ENCODE results near the gene RBP3. TPM values are rescaled to one million over a fixed set of nuclear protein-coding genes. Genes with fewer than 3 reads are reported as not detected.

The RBP3 gene
- total RNA-seq, 4 donors from 2014 or later: not detected

- H3K27me3 ChIP-seq: no peaks in the 10 kb centered on the region
- H3K27ac ChIP-seq: no peak overlapping the region
- H3K4me1 ChIP-seq: no peaks in the 10 kb centered on the region
- H3K9me3 ChIP-seq: no peaks in the 10 kb centered on the region
- DNase-seq: no peak
- no peaks in the 10 kb centered on the region for H3K36me3 ChIP-seq
- no peak overlapping the region for H3K4me3 ChIP-seq
- intact Hi-C loops (cut with DNase I; ENCODE audit: low total_unique reads): no loop called here
- TF ChIP-seq, protein P1, sequence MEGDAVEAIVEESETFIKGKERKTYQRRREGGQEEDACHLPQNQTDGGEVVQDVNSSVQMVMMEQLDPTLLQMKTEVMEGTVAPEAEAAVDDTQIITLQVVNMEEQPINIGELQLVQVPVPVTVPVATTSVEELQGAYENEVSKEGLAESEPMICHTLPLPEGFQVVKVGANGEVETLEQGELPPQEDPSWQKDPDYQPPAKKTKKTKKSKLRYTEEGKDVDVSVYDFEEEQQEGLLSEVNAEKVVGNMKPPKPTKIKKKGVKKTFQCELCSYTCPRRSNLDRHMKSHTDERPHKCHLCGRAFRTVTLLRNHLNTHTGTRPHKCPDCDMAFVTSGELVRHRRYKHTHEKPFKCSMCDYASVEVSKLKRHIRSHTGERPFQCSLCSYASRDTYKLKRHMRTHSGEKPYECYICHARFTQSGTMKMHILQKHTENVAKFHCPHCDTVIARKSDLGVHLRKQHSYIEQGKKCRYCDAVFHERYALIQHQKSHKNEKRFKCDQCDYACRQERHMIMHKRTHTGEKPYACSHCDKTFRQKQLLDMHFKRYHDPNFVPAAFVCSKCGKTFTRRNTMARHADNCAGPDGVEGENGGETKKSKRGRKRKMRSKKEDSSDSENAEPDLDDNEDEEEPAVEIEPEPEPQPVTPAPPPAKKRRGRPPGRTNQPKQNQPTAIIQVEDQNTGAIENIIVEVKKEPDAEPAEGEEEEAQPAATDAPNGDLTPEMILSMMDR (IDR thresholded peaks at IDR 0.05): no peak
- TF ChIP-seq POLR2A (IDR thresholded peaks at IDR 0.05): no peak
These were observed 21.2 kb upstream of the RBP3 start for GRCh38 chr10:47326927-47327330.

DNA sequence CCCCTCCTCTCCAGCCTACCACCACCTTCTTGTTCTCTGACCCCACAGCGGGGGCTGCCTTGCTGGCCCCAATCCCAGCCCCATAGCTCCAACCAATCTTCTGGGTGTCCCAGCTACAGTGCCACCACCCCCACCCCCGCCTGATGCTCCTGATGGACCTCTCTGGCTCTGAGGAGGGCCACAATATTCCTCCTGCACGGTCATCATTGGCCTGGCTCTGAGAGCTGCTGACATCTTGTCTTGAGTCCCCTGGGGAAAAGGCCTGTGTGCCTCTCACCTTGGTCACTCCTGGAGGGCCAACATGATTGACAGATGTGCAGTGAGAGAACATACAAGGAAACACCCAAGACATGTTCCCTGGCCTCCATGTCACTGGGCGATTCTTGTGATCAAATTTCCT, 18.3 kb upstream of the RBP3 start:
- Histone ChIP-seq H3K27ac (no peak overlapping the region), H3K4me1 (no peaks in the 10 kb centered on the region), H3K9me3 (no peaks in the 10 kb centered on the region), H3K27me3 (no peaks in the 10 kb centered on the region), H3K36me3 (no peaks in the 10 kb centered on the region), H3K4me3 (no peak overlapping the region)
- DNase-seq: no peak
- intact Hi-C loops (cut with DNase I; ENCODE audit: low total_unique reads): no loop called here
- no peak for TF ChIP-seq POLR2A (IDR thresholded peaks at IDR 0.05)
- TF ChIP-seq, protein P1 (IDR thresholded peaks at IDR 0.05): no peak

DNA sequence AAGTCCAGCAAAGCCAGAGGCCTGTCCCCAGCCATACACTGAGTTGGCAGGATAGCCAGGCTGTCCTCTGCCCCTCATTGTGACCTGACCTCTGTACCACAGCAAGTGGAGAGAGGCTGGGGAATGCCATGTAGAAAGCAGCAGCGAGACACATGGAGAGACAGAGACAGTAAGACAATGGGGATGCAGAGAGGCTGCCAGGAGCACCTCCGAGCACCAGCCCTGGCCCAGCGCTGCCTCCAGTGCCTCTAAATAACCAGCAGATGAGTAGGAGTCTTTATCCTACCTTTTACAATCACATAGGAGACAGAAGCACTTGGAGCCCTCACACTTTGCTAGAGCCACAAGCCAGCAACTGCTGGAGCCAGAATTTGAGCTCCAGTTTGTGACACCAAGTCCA, 17.8 kb upstream of the RBP3 start:
- intact Hi-C loops (cut with DNase I; ENCODE audit: low total_unique reads): no loop called here
- no peak overlapping the region for H3K4me3 ChIP-seq
- H3K9me3 ChIP-seq: no peaks in the 10 kb centered on the region
- no peaks in the 10 kb centered on the region for H3K27me3 ChIP-seq
- TF ChIP-seq POLR2A (IDR thresholded peaks at IDR 0.05): no peak
- TF ChIP-seq, protein P1 (IDR thresholded peaks at IDR 0.05): no peak
- no peaks in the 10 kb centered on the region for H3K4me1 ChIP-seq
- H3K36me3 ChIP-seq: no peaks in the 10 kb centered on the region
- no peak overlapping the region for H3K27ac ChIP-seq
- no peak for DNase-seq

DNA sequence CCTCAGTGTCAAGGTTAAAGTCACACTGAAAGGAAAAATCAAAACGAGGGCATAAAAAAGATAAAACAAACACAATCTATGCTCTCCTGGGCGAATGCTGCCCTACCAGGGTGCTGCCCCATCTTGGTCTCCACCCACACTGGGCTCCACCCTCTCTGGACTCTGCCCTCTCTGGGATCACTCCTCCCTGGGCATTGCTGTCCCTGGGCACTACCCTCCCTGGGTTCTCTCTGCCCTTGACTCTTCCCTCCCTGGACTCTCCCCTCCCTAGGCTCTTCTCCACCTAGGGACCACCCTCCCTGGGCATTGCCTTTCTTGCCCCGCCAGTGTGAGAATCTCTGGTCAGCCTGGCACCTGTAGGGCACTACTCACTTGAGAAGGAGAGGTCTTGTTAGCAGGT, 17.4 kb upstream of the RBP3 start:
- no peak overlapping the region for H3K4me3 ChIP-seq
- intact Hi-C loops (cut with DNase I; ENCODE audit: low total_unique reads): no loop called here
- no peak overlapping the region for H3K27ac ChIP-seq
- H3K27me3 ChIP-seq: no peaks in the 10 kb centered on the region
- H3K36me3 ChIP-seq: no peaks in the 10 kb centered on the region
- no peak for DNase-seq
- TF ChIP-seq, protein P1 (IDR thresholded peaks at IDR 0.05): no peak
- TF ChIP-seq POLR2A (IDR thresholded peaks at IDR 0.05): no peak
- no peaks in the 10 kb centered on the region for H3K4me1 ChIP-seq
- H3K9me3 ChIP-seq: no peaks in the 10 kb centered on the region

GRCh38 chr10:47331491-47331890, 16.7 kb upstream of the RBP3 start:
- DNase-seq: no peak
- Histone ChIP-seq H3K9me3 (no peaks in the 10 kb centered on the region), H3K36me3 (no peaks in the 10 kb centered on the region), H3K27ac (no peak overlapping the region), H3K27me3 (no peaks in the 10 kb centered on the region), H3K4me3 (no peak overlapping the region), H3K4me1 (no peaks in the 10 kb centered on the region)
- TF ChIP-seq, protein P1 (IDR thresholded peaks at IDR 0.05): no peak
- TF ChIP-seq POLR2A (IDR thresholded peaks at IDR 0.05): no peak
- intact Hi-C loops (cut with DNase I; ENCODE audit: low total_unique reads): no loop called here

Measured in uterus (tissue), 4 donors.